B cell (primary cell): ENCODE results near the gene QKI. TPM values are rescaled to one million over a fixed set of nuclear protein-coding genes. Genes with fewer than 3 reads are reported as not detected.
"Not testable (repeated sequence)": the region's sequence is repeated elsewhere in the genome, so short reads cannot be mapped to it uniquely, and the experiment has no call there.

Experiments
- ATAC-seq: fragments of 200-7000 bp; cut with Tn5 transposase; one replicate; pipeline ENCODE4 v1.10.0; 2021; ENCODE audit warnings: low read depth, mild to moderate bottlenecking, moderate number of reproducible peaks, moderate library complexity
- CTCF ChIA-PET: fragments of 350-600 bp; sonication (Branson Sonifier 250); formaldehyde crosslinking; loops from one replicate; lab custom pipeline; 2021; ENCODE audit warnings: antibody characterized with exemption, inconsistent platforms; lab: Charles Lee
- POLR2A ChIA-PET: fragments of 350-600 bp; sonication (Branson Sonifier 250); formaldehyde crosslinking; loops from one replicate; lab custom pipeline; 2021; ENCODE audit warnings: antibody characterized with exemption; lab: Charles Lee
- DNase-seq: peaks from one replicate; pipeline ENCODE4 v3.0.0; 2013
- H2AFZ ChIP-seq: 2 replicates; pipeline ENCODE4 v1.6.1; 2012; ENCODE audit warnings: mild to moderate bottlenecking, low read depth, low read length; ENCODE audit not compliant: insufficient read depth, poor library complexity, severe bottlenecking
- H3K27ac ChIP-seq, 2 donors: 1 replicate in 1 of 2; 2 replicates in 1 of 2; pipeline ENCODE4 v1.5.1; 2012 to 2013; ENCODE audit warnings: low read length in 2 of 2, mild to moderate bottlenecking in 2 of 2, moderate library complexity in 1 of 2
- H3K27me3 ChIP-seq, 4 experiments: fragments of 200-600 bp in 1 of 4; sonication (generic) in 1 of 4; replicated peaks in 1 of 4; 1 replicate in 2 of 4; 2 replicates in 2 of 4; pipeline versions ENCODE4 v1.6.1 to v1.7.0; 2013 to 2016; ENCODE audit warnings: low read length in 3 of 4, mild to moderate bottlenecking in 2 of 4, mixed read lengths in 1 of 4, moderate library complexity in 1 of 4; ENCODE audit not compliant: insufficient read depth in 4 of 4, control insufficient read depth in 3 of 4; ENCODE audit errors: control extremely low read depth in 1 of 4
- H3K36me3 ChIP-seq, 2 experiments: replicated peaks in 1 of 2; 1 replicate in 1 of 2; 2 replicates in 1 of 2; pipeline versions ENCODE4 v1.6.1 to v1.7.1; 2013; ENCODE audit warnings: low read length in 1 of 2; ENCODE audit not compliant: insufficient read depth in 2 of 2, control insufficient read depth in 1 of 2; ENCODE audit errors: control extremely low read depth in 1 of 2, extremely low read depth in 1 of 2
- H3K4me1 ChIP-seq, 2 donors: fragments of 200-600 bp in 1 of 2; sonication (generic) in 1 of 2; 1 replicate in 1 of 2; 2 replicates in 1 of 2; pipeline versions ENCODE4 v1.5.1 to v1.6.1; 2013 to 2017; ENCODE audit warnings: low read length in 2 of 2; ENCODE audit not compliant: control insufficient read depth in 2 of 2, insufficient read depth in 2 of 2
- H3K4me2 ChIP-seq: replicated peaks from 2 replicates; pipeline ENCODE3; 2012; ENCODE audit warnings: mild to moderate bottlenecking, low read depth, low read length; ENCODE audit not compliant: poor library complexity, severe bottlenecking
- H3K4me3 ChIP-seq, 5 experiments: fragments of 200-600 bp in 1 of 5; sonication (generic) in 1 of 5; 1 replicate in 3 of 5; 2 replicates in 2 of 5; pipeline versions ENCODE4 v1.5.1 to v1.7.0; 2011 to 2016; ENCODE audit warnings: low read length in 4 of 5, mild to moderate bottlenecking in 4 of 5, low read depth in 2 of 5, control low read depth in 1 of 5, moderate library complexity in 1 of 5; ENCODE audit not compliant: insufficient read depth in 1 of 5; ENCODE audit errors: control extremely low read depth in 1 of 5, extremely low read depth in 1 of 5
- H3K79me2 ChIP-seq: fragments of 200-600 bp; sonication (generic); one replicate; pipeline ENCODE4 v1.6.0; 2016; ENCODE audit warnings: low read length; ENCODE audit not compliant: control insufficient read depth, insufficient read depth
- H3K9ac ChIP-seq: fragments of 200-600 bp; sonication (generic); 2 replicates; pipeline ENCODE4 v1.6.1; 2017; ENCODE audit warnings: mild to moderate bottlenecking, low read length, moderate library complexity
- H3K9me3 ChIP-seq, 3 donors: one replicate each; pipeline versions ENCODE4 v1.6.1 to v1.7.1; 2013; ENCODE audit warnings: low read length in 2 of 3; ENCODE audit not compliant: control insufficient read depth in 2 of 3, insufficient read depth in 1 of 3; ENCODE audit errors: control extremely low read depth in 1 of 3
- H4K20me1 ChIP-seq: 2 replicates; pipeline ENCODE4 v1.6.0; 2012; ENCODE audit warnings: mild to moderate bottlenecking, low read length; ENCODE audit not compliant: insufficient read depth, control insufficient read depth, poor library complexity, severe bottlenecking
- H3K27ac Mint-ChIP-seq: one replicate; pipeline ENCODE4 v1.8.0; 2021; ENCODE audit warnings: mixed read lengths
- H3K27me3 Mint-ChIP-seq: one replicate; pipeline ENCODE4 v1.8.0; 2021; ENCODE audit warnings: mixed read lengths
- H3K4me1 Mint-ChIP-seq: one replicate; pipeline ENCODE4 v1.8.0; 2021; ENCODE audit warnings: mixed read lengths
- H3K4me3 Mint-ChIP-seq: one replicate; pipeline ENCODE4 v1.8.0; 2021; ENCODE audit warnings: mixed read lengths
- H3K9me3 Mint-ChIP-seq: one replicate; pipeline ENCODE4 v1.8.0; 2022; ENCODE audit warnings: mixed read lengths; ENCODE audit not compliant: insufficient read depth
- EZH2 ChIP-seq: IDR thresholded peaks from 2 replicates; pipeline ENCODE4 v1.6.1; 2012; ENCODE audit warnings: borderline replicate concordance, low read depth, mild to moderate bottlenecking, moderate library complexity, low read length; ENCODE audit not compliant: insufficient read depth, poor library complexity, severe bottlenecking
- WGBS: methylation state at CpG from one replicate; pipeline ENCODE4 v1.1.5; 2013; ENCODE audit warnings: missing lambda C conversion rate; ENCODE audit not compliant: insufficient coverage; 5-methylcytosine and 5-hydroxymethylcytosine counted together
- intact Hi-C: fragments of 100-400 bp; cut with micrococcal nuclease; formaldehyde crosslinking; loops from one replicate; pipeline ENCODE4 v1.10.0; 2022
- polyA plus RNA-seq: library from polyadenylated mRNA; depleted of rRNA; stranded (reverse); fragments of >200 nt; gene quantifications from 2 replicates; pipeline ENCODE4 v1.2.3, GENCODE V29; 2012
- total RNA-seq, 2 donors: library from RNA; stranded (reverse); fragments of 120-200 nt in 1 of 2; gene quantifications; 1 replicate in 1 of 2; 2 replicates in 1 of 2; pipeline versions ENCODE4 v1.2.3 to v1.2.4, GENCODE V29; 2013 to 2022
- TF ChIP-seq, protein P1 (sequence below): fragments of 200-600 bp; IDR thresholded peaks from one replicate; pipeline ENCODE4 v1.8.0; 2022; ENCODE audit warnings: antibody characterized with exemption, mild to moderate bottlenecking

QKI gene
- total and polyA plus RNA-seq, 2 donors (not counting 1 experiment from before 2014, with no cell fraction given): 38.8 to 79.5 TPM

DNA sequence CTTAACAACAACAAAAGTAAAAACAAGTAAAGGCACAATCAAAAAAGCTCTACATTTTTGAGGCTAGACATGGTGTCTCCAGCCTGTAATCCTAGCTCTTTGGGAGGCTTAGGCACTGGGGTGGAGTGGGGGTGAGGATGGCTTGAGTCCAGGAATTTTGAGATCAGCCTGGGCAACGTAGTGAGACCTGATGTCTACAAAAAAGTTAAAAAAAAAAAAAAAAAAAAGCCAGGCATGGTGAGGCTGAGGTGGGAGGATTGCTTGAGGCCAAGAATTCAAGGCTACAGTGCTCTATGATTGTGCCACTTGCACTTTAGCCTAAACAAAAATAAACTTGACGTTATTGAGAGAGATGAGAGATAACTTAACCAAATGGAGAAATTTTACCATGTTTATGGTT lies 60.1 kb downstream of the QKI start:
- H3K36me3 ChIP-seq: peaks cover 3 to 5% of the 10 kb centered on the region in 2 experiments
- CTCF ChIA-PET: no interaction called here
- intact Hi-C loops: no loop called here
- peaks cover 15% of the 10 kb centered on the region for H4K20me1 ChIP-seq
- DNase-seq: no peak
- peaks cover 60% of the 10 kb centered on the region for H3K79me2 ChIP-seq
- H3K27me3 ChIP-seq: no peaks in the 10 kb centered on the region
- peaks cover 10% of the 10 kb centered on the region for H3K9me3 Mint-ChIP-seq
- POLR2A ChIA-PET: no interaction called here
- H3K9ac ChIP-seq: no peak overlapping the region
- no peaks in the 10 kb centered on the region for H3K27me3 Mint-ChIP-seq
- H3K27ac Mint-ChIP-seq: no peak overlapping the region
- ATAC-seq: no peak
- no peaks in the 10 kb centered on the region for H3K4me1 ChIP-seq
- no peak overlapping the region for H3K4me3 ChIP-seq
- no peak overlapping the region for H3K27ac ChIP-seq
- no CpG with 5 or more reads among the region's 2 CpGs for WGBS
- H3K9me3 ChIP-seq: peaks cover 1 to 14% (median 4%) of the 10 kb centered on the region in 3 donors
- peaks cover 3% of the 10 kb centered on the region for H3K4me1 Mint-ChIP-seq
- no peak overlapping the region for H2AFZ ChIP-seq
- H3K4me3 Mint-ChIP-seq: no peak overlapping the region
- TF ChIP-seq, protein P1, sequence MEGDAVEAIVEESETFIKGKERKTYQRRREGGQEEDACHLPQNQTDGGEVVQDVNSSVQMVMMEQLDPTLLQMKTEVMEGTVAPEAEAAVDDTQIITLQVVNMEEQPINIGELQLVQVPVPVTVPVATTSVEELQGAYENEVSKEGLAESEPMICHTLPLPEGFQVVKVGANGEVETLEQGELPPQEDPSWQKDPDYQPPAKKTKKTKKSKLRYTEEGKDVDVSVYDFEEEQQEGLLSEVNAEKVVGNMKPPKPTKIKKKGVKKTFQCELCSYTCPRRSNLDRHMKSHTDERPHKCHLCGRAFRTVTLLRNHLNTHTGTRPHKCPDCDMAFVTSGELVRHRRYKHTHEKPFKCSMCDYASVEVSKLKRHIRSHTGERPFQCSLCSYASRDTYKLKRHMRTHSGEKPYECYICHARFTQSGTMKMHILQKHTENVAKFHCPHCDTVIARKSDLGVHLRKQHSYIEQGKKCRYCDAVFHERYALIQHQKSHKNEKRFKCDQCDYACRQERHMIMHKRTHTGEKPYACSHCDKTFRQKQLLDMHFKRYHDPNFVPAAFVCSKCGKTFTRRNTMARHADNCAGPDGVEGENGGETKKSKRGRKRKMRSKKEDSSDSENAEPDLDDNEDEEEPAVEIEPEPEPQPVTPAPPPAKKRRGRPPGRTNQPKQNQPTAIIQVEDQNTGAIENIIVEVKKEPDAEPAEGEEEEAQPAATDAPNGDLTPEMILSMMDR: no peak
- no peak for TF ChIP-seq EZH2
- H3K4me2 ChIP-seq: no peak overlapping the region

GRCh38 chr6:163476946-163477345 lies 62.4 kb downstream of the QKI start:
- H3K4me3 ChIP-seq, H3K27me3 ChIP-seq, H3K9me3 Mint-ChIP-seq, DNase-seq, H3K27ac ChIP-seq, H3K4me1 Mint-ChIP-seq, H2AFZ ChIP-seq, H3K27me3 Mint-ChIP-seq, H3K4me3 Mint-ChIP-seq, intact Hi-C loops, H3K4me2 ChIP-seq, CTCF ChIA-PET, POLR2A ChIA-PET, H3K4me1 ChIP-seq, H3K27ac Mint-ChIP-seq, H3K9ac ChIP-seq, H4K20me1 ChIP-seq, ATAC-seq, H3K9me3 ChIP-seq, H3K36me3 ChIP-seq: not testable (repeated sequence)
- H3K79me2 ChIP-seq: peaks cover 49% of the 10 kb centered on the region
- WGBS: 100% methylated on average over 7 of the region's 7 CpGs
